GM19099 (cell line): Measurements from ENCODE around the gene ADGRA1.

Experiments
- POLR2A ChIP-seq: IDR thresholded peaks from 3 replicates; pipeline ENCODE4 v1.6.1; 2011; ENCODE audit warnings: low read depth; ENCODE audit not compliant: insufficient read length; ENCODE audit errors: extremely low read depth

The ADGRA1 gene

DNA sequence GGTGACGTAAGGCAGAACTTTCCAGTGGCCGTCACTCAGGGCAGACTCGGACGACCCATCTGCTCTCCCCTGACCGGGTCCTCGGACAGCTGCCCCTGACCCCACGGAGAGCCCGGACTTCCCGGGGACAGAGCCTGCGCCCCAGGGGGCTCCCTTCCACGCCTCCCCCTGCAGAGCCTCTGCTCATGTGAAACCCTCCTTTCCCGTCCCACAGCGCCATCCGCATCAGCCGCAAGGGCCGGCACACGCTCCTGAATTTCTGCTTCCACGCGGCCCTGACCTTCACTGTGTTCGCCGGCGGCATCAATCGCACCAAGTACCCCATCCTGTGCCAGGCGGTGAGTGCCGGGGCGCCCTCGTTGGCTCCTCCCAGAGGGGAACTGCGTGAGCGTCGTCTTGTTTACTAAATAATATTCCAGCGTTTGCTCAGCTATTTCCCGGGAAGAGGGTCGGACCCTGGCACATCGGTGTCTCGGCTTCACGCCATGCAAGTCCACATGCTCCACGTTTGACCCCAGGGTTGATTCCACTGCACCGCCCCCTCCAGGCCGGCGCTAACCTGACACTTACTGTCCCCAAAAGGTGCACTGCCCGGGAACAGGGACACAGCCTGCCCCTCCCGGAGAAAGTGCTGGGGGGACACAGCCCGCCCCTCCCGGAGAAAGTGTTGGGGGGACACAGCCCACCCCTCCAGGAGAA, 10.9 kb downstream of the ADGRA1 start:
- no peak for TF ChIP-seq POLR2A

DNA sequence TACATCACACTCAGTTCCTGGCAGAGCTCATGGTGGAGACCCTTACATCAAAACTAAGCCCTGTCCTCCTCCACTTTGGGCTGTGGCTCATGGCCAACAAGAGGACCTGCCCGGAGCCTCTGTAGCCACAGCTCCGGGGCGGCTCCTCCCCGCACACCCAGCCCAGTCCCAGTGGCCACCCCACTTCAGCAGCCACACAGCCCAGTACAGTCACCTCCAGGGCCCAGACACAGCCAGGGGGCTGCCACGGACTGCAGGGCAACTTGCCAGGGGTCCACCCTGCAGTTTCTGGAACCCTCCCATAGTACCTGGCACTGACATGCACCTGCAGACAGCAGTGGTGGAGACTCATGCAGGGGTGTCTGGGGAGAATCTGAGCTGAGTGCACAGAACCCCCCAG, 11.8 kb downstream of the ADGRA1 start:
- TF ChIP-seq POLR2A = no peak

DNA sequence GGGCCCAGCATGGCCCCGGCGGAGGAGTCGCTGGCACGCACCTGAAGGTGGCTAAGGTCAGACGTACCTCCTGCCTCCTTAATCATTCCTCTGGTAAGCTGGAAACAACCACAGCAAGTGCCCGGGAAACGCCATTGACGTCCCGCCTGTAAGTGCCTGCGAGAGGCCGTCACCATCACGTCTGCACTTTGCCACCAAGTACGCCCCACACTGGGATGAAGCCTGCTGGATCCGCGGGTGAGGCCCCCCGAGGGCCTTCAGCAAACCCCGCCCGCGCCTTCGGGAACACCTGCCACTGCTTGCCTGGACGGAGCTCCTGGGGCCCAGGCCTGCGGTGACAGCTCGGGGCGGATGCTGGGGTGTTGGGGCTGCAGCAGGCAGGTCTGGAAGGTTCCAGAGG, 12.5 kb downstream of the ADGRA1 start:
- TF ChIP-seq POLR2A = no peak

DNA sequence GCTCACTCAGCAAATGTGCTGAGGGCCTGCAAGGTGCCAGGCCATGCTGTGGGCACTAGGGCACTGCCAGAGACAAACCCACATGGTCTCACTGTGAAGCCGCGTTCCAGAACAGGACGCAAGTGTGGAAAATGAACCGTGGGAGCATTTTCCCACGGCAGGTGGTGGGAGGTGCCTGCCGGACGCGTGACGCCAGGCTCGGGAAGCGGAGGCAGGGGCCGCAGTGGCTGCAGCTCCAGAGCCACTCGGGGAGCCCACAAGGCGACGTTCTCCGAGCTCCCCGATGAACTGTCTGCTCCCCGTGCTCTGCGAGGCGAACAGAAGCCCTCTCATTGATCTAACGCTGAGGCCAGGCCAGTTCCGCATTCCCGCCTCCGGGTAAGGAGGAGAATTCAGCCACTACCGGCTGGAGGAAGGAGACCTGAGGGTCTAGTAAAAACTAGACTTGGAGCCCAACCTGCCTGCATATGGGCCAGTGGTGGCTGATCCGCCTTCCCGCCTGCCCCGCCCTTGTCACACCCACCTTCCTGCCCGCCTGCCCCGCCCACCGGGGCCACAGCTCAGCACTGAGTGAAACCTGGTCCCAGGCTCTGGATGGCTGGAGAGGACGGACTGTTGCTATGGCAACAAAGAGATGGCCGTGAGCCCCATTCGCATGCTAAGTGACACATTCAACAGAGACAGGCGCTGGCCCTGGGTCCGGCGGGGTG, 13.1 kb downstream of the ADGRA1 start:
- TF ChIP-seq POLR2A = no peak

DNA sequence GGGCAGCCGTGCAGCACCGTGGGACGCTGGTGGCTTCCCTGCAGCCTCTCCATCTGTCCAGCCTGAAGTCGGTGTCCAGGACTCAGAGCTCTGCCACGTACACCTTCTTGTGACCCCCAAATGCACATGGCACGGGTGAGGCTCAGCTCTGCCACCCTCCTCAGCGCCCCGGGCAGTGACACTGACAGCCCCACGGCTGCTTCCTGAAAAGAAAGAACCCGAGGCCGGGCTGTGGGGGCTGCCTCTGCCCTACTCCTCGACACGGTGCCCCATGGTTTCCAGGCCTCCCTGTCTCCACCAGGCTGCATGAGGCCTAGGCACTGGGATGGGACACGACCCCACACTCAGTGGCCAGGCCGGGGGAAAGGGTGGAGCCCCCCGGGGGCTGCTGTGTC, 13.7 kb downstream of the ADGRA1 start:
- TF ChIP-seq POLR2A = no peak

DNA sequence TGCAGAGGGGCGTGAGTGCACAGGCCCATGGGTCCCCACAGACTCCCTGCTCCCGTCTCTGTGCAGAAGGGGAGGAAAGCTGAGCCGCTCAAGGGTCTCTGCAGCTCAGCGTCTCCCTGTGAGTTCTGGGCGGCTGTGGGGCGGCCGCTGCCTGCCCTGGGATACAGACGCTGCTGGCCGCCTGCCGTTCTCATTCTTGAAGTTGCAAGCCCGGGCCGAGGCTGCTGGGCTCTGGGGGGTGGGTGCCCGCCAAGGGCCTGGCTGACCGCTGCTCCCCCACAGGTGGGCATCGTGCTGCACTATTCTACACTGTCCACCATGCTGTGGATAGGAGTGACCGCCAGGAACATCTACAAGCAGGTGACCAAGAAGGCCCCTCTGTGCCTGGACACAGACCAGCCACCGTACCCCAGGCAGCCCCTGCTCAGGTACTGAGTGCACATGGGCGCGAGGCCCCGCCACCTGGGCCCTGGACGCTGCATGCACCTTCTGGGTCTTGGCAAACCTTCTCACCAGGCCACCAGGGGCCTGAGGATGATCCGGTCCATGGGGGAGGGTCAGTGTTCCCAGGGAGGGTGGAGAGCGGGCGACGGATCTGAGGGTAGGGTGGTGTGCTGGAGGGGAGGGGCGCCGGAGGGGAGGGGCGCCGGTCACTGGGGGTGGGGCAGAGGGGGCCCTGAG, 14.8 kb downstream of the ADGRA1 start:
- TF ChIP-seq POLR2A = no peak

DNA sequence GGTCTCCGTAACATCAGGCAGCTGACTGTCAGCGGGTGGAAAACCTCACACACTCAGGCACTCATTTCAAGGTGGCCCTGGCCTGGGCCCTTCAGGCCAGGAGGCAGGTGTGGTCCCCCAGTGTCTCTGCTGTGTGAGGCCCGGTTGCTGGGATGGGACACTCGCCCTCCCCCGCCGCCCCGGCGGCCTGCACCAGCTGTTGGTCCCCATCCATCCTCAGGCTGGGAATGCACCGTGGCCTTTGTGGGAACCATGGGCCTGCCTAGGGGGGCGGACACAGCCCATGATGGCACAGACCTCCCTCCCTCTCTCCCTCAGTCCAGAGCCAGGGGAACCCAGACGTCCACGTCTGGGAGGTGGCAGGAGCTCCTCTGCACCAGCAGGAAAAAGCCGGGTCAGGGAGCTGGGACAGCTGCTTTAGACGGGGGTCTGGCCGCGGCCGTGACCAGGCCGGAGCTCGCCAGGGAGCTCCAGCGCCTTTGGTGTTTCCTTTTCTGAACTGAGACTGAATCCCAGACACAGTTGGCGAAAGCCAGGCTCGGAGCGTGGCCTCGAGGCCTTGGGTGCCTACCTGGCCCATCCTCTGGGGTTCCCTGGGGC, 15.7 kb downstream of the ADGRA1 start:
- TF ChIP-seq POLR2A = no peak

DNA sequence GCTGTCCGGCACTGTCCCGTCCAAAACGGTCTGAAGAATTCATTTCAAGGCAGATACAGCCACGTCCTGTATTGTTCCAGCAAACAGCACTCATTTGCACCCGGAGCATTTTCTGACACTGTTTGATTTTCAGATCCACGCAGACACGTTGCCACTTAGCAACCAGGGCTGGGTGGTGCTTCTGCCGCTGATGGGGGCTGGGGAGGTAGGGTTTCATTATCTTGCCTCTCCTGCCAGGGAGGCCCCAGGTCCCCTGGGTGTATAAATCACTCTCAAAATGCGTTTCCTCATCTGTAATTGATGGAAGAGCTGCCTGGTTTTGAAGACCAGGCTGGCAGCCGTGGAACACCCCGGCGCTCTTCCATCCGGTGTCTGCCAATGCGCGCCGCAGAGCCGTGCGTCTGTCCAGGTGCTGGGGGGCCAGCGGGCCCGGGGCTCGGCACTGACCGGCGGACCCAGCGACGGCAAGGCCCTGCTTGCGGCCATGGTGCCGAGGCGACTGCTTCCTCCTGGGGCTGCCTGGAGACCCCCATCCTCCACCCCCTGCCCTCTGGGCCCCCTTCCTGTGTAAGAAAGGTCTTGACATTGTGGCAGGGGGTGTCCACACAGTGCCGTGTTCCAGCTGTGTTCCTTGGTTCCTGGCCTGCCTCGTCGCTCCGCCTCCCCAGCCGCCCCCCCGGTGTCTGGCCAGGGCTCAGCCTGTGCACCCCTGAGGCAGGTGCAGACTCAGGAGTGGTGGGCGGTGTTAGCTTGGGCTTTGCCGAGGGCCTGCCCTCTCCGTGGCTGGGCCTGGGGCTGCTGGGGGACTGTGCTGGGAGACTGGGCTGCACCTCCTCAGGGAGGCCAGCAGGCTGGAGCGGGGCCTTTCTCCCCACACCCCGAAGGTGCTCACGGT, 16.6 kb downstream of the ADGRA1 start:
- no peak for TF ChIP-seq POLR2A

DNA sequence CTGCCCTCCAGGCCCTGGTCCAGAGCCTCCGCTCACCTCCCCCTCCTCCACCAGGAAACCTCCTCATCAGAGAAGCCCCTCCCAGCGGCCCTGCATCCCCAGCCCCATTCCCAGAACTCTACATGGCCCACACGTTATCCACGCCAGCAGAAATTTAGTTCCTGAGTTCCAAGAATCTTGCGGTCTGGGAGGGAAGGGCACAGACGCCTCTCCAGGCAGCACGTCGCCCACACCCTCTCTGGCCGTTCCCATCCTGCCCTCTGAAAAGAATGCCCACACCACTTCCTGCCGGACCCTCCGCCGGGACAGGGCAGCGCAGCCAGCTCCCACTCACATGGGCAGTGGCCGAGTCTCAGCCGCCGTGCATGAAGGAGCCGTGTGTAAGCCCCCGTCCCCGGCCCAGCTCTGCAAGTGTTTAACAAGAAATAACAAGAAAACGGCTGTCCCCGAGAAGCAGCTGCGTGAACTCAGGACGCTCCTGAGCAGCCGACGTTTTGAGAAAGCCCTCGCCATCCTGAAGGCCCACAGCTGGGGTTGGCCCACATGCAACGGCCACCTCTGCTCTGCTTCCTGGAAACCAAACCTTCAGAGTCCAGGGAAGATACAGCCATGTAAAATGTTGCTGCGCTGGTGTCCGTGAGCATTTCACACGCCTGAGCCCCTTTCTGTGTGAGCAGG, 17.4 kb downstream of the ADGRA1 start:
- TF ChIP-seq POLR2A = no peak

DNA sequence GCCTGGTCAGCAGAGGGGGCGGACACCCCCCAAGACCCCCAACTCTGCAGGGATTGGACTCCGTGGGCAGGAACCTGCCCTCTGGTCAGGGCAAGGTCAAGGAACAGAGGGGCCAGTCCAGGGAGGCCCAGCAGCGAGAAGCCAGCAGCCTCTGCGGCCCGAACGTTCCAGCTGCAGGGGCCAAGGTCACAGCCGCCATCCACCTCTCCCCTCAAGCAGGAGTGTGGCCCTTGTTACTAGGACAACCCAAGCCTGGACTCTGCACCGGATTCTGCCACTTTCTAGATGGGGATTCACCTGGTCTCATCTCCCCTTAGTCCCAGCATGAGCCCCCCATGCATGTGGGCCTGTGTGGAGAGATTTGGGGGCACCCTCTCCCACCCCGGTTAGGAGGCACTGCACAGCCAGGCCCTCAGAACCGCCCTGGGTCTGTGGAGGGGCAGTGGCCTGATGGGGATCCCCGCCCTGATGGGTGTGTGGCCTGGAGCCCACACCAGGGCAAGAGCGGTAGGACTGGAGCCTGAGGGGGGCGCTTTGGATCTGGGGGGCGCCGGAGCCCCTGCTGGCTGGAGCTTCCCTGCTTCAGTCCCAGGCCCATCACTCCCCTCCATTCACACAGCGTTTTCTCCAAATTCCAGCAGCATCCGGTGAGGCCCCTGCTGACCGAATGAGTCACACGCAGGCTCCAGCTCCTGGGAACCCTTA, 18.1 kb downstream of the ADGRA1 start:
- no peak for TF ChIP-seq POLR2A

DNA sequence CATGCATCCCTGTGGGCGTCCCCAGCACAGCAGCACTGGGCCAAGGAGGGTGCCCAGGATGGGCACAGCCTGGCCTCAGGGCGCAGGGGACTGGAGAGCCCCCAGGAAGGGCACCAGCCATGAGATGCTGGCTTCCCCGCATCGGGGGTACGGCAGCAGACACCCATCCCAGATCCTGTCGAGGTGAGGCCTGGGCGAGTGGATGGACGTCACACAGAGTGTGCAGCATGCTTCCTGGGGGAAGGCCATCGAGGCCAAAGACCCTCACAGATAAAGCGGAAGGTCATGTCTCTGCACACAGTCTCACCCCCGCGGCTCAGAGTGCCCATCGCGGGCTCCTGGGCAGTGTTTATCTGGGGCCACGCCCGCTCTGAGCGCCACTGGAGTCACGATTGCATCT, 18.8 kb downstream of the ADGRA1 start:
- no peak for TF ChIP-seq POLR2A

DNA sequence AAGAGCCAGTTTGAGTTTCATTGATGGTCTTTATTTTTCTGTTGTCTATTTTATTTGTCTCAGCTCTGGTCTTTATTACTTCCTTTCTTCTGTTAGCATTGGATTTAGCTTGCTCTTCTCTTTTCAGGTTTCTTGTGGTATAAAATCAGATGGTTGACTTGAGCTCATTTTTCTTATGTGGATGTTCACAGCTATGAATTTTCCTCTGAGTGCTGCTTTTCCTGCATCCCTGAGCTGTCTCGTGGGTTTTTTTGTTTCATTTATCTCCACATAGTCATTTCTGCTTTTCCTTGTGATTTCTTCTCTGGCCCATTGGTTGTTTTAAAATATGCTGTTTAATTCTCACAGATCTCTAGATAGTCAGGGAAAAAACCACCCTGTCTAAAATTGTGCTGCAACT, 19.7 kb downstream of the ADGRA1 start:
- no peak for TF ChIP-seq POLR2A

DNA sequence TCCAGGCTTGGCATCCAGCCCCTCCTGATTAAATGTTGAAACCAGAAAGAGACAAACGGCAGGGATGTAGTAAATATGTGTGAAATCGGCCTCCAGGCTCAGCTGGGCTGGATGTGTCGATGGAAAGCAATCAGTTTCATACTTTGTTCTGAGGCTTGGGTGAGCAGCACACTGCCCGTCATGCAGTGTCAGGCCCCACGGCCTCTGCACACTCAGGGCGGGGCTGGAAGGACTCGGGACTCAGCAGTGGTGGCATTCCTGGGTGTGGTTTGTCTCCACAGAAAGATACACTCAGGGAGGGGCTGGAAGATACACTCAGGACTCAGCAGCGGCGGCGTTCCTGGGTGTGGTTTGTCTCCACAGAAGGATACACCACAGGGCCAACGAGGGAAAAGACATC, 22.0 kb downstream of the ADGRA1 start:
- no peak for TF ChIP-seq POLR2A

DNA sequence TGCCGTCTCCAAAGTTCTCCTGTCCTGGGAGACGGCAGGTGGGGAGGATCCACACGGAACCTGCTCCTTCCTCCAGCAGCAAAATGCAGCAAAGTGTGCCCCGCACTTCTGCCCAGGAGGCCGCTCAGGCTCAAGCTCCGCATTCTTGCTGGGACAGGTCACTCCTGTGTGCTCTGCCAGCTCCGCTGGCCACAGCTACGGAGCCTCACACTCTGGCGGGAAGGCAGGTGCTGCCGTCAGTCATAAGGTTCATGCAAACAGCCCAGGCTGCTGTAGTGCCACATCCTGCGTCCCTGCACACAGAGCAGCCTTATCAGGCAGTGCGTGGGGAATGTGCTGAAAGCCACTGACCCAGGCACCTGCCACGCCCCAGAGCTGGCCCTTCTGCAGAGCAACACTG, 22.4 kb downstream of the ADGRA1 start:
- no peak for TF ChIP-seq POLR2A

DNA sequence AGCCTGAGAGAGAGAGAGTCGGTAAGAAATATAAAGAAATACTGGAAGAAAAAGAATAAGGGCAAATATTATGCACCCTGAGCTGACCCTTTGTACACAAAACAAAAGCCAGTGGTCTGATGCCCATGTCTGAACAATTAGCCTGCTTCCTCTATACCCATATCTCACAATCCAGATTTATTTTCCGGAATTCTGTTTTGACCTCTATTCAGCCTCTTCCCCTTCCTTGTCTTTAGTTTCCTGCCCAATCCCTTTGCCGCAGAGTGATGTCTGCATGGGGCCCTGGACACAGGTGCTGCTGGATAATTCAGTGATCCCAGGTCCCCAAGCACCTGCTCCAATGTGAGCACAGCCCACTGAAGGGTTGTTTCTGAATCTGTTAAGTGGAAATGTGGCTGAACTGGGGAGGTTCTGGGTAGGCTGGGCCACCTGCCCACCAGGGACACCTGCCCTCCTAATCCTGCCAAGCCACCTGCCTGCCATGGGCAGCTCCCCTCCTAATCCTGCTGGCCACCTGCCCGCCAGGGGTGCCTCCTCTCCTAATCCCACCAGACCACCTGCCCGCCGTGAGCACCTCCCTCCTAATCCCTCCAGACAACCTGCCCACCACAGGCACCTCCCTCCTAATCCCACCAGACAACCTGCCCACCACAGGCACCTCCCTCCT, 23.0 kb downstream of the ADGRA1 start:
- TF ChIP-seq POLR2A = no peak
